ENCODE data around the gene SAMD7. TPM values are rescaled to one million over a fixed set of nuclear protein-coding genes. Genes with fewer than 3 reads are reported as not detected.

The SAMD7 gene
- total RNA-seq, 1 donor from 2014 or later, result not detected

DNA sequence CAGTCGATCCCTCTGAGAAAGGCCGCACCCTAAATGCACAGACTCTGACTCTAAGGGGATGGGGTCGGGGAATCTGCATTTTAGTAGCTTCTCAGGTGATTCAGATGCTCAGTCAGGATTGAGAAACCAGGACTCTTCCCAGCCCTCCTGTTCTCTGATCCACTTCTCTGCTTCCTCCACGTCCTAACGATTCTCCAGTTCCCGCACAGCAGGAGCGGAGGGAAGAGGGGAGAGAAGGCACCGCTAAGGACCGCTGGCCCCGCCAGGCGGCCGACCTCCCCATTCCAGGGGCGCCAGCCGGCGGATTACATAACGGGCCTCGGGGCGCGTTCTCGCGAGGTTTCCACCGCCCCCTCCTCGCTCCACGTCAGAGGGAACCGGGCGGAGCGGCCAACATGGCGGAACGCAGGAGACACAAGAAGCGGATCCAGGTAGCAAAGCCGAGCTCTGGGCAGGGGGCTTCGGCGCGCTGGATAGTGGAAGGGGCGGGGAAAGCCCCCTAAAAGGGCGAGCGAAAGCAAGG, 55.1 kb downstream of the SAMD7 start, which contains the start of gene SEC62:
Gene SEC62 (plus strand): TSS at position 380 of the 523 bp plus-strand sequence. CDS start 16 bp downstream, at position 396.
- Mint-ChIP-seq H3K9me3 (ENCODE audit: low read depth) (peaks cover 8% of the 10 kb centered on the region), H3K27me3 (ENCODE audit: low read depth) (peaks cover 6% of the 10 kb centered on the region), H3K36me3 (ENCODE audit: low read depth) (peaks cover 6% of the 10 kb centered on the region), H3K4me1 (ENCODE audit: low read depth) (peaks cover 35% of the 10 kb centered on the region), H3K27ac (ENCODE audit: unreplicated experiment) (peak within 1 kb of the TSS; percentile 100), H3K4me3 (ENCODE audit: unreplicated experiment) (peak within 1 kb of the TSS; percentile 95)
- TF ChIP-seq, protein P1, sequence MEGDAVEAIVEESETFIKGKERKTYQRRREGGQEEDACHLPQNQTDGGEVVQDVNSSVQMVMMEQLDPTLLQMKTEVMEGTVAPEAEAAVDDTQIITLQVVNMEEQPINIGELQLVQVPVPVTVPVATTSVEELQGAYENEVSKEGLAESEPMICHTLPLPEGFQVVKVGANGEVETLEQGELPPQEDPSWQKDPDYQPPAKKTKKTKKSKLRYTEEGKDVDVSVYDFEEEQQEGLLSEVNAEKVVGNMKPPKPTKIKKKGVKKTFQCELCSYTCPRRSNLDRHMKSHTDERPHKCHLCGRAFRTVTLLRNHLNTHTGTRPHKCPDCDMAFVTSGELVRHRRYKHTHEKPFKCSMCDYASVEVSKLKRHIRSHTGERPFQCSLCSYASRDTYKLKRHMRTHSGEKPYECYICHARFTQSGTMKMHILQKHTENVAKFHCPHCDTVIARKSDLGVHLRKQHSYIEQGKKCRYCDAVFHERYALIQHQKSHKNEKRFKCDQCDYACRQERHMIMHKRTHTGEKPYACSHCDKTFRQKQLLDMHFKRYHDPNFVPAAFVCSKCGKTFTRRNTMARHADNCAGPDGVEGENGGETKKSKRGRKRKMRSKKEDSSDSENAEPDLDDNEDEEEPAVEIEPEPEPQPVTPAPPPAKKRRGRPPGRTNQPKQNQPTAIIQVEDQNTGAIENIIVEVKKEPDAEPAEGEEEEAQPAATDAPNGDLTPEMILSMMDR (IDR thresholded peaks at IDR 0.05), result peak; percentile 69
- peak; percentile 98 for DNase-seq (ENCODE audit: low spot score)

DNA sequence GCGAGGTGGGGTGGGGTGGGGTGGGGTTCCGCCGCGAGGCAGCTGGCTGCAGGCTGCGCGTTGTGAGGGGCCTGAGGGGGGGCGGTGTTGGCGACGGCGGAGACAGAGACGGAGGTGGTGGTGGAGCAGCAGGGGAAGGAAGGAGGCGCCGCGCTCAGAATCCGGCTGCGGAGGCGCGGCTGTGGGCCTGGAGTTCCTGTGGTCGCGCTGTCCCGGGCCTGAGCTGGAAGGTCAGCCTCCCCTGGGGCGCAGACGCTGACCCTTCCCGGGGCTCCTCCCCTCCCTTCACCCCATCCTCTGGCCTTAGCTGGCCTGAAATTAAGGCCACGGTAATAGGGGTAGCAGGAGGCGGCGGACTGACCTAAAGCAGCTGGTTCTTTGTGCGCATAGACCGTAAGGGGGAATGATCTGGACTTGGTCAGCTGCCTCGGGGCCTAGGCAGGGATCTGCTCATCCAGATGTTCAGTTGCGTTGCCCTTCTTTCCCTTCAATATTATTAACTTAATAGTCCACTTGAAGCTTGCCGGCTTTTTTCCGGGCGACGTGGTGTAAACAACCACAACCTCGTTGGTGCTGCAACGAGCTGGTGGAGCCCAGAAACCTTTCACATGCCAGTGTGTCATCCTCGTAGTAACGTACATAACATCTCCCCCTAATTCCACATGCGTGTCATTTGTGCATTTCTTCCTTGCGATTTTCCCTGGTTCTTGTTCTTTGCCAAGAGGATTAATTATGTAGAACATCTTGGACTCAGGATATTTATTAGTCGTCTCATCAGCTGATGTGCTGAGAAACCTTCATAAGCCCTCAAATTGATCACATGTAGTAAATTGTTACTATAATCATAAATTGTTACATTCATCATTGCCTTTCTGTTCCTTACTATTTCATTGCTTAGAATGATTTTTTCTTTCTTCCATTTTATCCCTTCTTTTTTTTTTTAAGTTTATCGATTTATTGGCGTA, 55.9 kb downstream of the SAMD7 start:
- Mint-ChIP-seq H3K4me1 (ENCODE audit: low read depth) (peaks cover 40% of the 10 kb centered on the region), H3K4me3 (ENCODE audit: unreplicated experiment) (peak overlapping the region; percentile 95), H3K9me3 (ENCODE audit: low read depth) (peaks cover 8% of the 10 kb centered on the region), H3K36me3 (ENCODE audit: low read depth) (peaks cover 6% of the 10 kb centered on the region), H3K27me3 (ENCODE audit: low read depth) (peaks cover 4% of the 10 kb centered on the region), H3K27ac (ENCODE audit: unreplicated experiment) (peak overlapping the region; percentile 100)
- TF ChIP-seq, protein P1 (IDR thresholded peaks at IDR 0.05), result no peak
- DNase-seq (ENCODE audit: low spot score), result no peak

DNA sequence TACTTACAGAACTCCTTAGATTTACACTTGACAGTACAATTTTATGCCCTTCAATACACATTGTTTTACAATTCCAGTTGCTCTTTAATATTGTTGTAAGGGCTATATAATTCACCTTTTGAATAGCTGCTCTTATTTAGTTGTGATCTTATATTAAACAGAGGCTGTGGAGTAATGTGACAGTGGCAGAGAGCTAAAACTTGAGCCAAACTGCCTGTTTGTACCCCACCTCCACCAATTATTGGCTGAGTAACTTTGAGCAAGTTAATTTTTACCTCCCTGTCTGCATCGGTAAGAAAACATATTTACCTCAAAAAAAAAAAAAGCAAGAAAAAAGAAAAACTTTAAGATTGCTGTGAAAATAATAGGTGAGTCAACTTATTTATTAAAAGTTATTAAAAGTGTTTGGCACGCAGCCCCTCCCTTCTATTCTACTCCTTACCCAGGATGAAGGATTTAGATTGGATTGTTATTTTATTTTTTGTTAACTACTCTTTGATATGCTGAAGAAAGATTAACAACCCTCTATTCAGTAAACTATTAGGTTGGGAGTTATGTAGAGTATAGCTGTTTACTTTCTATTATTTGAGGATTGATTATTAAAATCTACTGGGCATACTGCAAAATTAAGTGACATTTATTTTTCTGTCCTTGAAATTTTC, 57.0 kb downstream of the SAMD7 start:
- Mint-ChIP-seq H3K36me3 (ENCODE audit: low read depth) (peaks cover 3% of the 10 kb centered on the region), H3K27me3 (ENCODE audit: low read depth) (no peaks in the 10 kb centered on the region), H3K27ac (ENCODE audit: unreplicated experiment) (peak overlapping the region; percentile 20), H3K4me3 (ENCODE audit: unreplicated experiment) (peak overlapping the region; percentile 95), H3K4me1 (ENCODE audit: low read depth) (peaks cover 42% of the 10 kb centered on the region), H3K9me3 (ENCODE audit: low read depth) (peaks cover 8% of the 10 kb centered on the region)
- DNase-seq (ENCODE audit: low spot score), result no peak
- TF ChIP-seq, protein P1 (IDR thresholded peaks at IDR 0.05), result no peak

DNA sequence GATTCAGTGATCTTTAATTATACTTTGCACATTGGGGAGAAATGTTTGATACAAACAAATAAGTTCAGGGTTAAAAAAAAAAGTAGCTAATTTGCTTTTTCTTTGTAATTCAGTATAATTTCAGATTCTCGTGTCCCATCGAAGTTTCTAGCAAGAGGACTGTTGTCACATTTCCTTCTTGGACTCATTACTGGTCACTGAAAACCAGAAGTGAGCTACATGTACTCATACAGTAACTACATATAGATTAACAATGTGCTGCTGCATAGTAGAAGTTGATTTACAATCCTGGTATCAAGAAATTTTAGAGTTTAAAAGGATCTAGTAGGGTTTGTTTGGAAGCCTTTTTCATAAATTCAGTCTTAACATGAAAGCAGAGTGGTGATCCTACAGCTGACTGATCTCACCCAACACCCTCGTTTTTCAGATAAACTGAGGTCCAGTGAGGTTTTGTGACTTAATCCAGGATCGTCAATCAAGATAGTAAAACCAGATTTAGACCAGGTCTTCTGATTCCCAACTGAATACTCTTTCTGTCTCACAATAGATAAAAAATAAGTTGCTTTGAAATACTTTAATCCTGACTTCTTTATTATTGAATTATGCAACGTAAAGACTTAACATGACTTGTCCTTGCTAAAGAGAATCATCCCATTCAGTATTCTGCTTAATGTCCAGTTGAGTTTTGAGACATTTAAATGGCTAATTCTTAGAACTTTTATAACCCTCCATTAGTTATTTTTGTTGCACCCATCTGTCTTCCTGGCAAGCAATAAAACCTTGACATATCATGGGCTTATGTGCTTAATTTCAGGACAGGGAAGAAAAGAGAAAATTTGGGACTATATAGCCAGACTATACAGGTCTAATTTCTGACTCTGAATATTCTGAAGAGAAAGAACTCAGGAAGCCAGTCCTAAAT, 58.1 kb downstream of the SAMD7 start:
- Mint-ChIP-seq H3K27me3 (ENCODE audit: low read depth) (no peaks in the 10 kb centered on the region), H3K4me3 (ENCODE audit: unreplicated experiment) (no peak overlapping the region), H3K27ac (ENCODE audit: unreplicated experiment) (no peak overlapping the region), H3K9me3 (ENCODE audit: low read depth) (peaks cover 3% of the 10 kb centered on the region), H3K36me3 (ENCODE audit: low read depth) (peaks cover 3% of the 10 kb centered on the region), H3K4me1 (ENCODE audit: low read depth) (peaks cover 42% of the 10 kb centered on the region)
- TF ChIP-seq, protein P1 (IDR thresholded peaks at IDR 0.05), result no peak
- DNase-seq (ENCODE audit: low spot score), result no peak

Data from chondrocyte (in vitro differentiated cells).